Measurements from ENCODE around the gene MMP28. TPM values are rescaled to one million over a fixed set of nuclear protein-coding genes. Genes with fewer than 3 reads are reported as not detected.

The MMP28 gene
- total and polyA plus RNA-seq, 2 donors (not counting 1 experiment from before 2014, with no cell fraction given): 0.15 to 2.0 TPM

- Histone ChIP-seq H3K27me3 (replicated peaks in 1 of 4; ENCODE audit: control extremely low read depth in 1 of 4, control insufficient read depth in 3 of 4, insufficient read depth in 4 of 4, low read length in 3 of 4) (peaks cover 0 to 12% (median 0%) of the 10 kb centered on the region in 4 experiments), H3K9ac (ENCODE audit: low read length) (peak within 1 kb of the TSS; percentile 45), H3K79me2 (ENCODE audit: control insufficient read depth, insufficient read depth, low read length) (no peaks in the 10 kb centered on the region), H3K4me2 (replicated peaks; ENCODE audit: low read depth, low read length, poor library complexity, severe bottlenecking) (peak within 1 kb of the TSS; percentile 79), H3K4me1 (ENCODE audit: control insufficient read depth in 2 of 2, insufficient read depth in 2 of 2, low read length in 2 of 2) (peaks cover 9 to 11% of the 10 kb centered on the region in 2 donors), H2AFZ (ENCODE audit: insufficient read depth, low read depth, low read length, poor library complexity, severe bottlenecking) (peak within 1 kb of the TSS; percentile 21), H3K36me3 (replicated peaks in 1 of 2; ENCODE audit: control extremely low read depth in 1 of 2, control insufficient read depth in 1 of 2, extremely low read depth in 1 of 2, insufficient read depth in 2 of 2, low read length in 1 of 2) (peaks cover 3 to 4% of the 10 kb centered on the region in 2 experiments), H3K27ac (ENCODE audit: low read length in 2 of 2) (no peak within 1 kb of the TSS), H4K20me1 (ENCODE audit: control insufficient read depth, insufficient read depth, low read length, poor library complexity, severe bottlenecking) (no peaks in the 10 kb centered on the region), H3K4me3 (ENCODE audit: control extremely low read depth in 1 of 5, extremely low read depth in 1 of 5, insufficient read depth in 1 of 5, low read depth in 2 of 5, low read length in 4 of 5) (peak within 1 kb of the TSS in 3 of 5 experiments; percentile 10 to 40 (median 31)), H3K9me3 (ENCODE audit: control extremely low read depth in 1 of 3, control insufficient read depth in 2 of 3, insufficient read depth in 1 of 3, low read length in 2 of 3) (no peaks in the 10 kb centered on the region)
- H3K4me3 Mint-ChIP-seq: peak within 1 kb of the TSS; percentile 81
- POLR2A ChIA-PET: interaction anchor here (0.6 kb wide), 1 partner anchor 74 kb away, joined by 7 read pairs; no protein-coding TSS in a partner anchor
- no peak within 1 kb of the TSS for H3K27ac Mint-ChIP-seq
- ATAC-seq (ENCODE audit: low read depth) (peak; percentile 70), DNase-seq (peak; percentile 46)
- H3K27me3 Mint-ChIP-seq: peaks cover 11% of the 10 kb centered on the region
- WGBS (ENCODE audit: insufficient coverage): 12% methylated on average over 20 of the region's 44 CpGs
- TF ChIP-seq, protein P1, sequence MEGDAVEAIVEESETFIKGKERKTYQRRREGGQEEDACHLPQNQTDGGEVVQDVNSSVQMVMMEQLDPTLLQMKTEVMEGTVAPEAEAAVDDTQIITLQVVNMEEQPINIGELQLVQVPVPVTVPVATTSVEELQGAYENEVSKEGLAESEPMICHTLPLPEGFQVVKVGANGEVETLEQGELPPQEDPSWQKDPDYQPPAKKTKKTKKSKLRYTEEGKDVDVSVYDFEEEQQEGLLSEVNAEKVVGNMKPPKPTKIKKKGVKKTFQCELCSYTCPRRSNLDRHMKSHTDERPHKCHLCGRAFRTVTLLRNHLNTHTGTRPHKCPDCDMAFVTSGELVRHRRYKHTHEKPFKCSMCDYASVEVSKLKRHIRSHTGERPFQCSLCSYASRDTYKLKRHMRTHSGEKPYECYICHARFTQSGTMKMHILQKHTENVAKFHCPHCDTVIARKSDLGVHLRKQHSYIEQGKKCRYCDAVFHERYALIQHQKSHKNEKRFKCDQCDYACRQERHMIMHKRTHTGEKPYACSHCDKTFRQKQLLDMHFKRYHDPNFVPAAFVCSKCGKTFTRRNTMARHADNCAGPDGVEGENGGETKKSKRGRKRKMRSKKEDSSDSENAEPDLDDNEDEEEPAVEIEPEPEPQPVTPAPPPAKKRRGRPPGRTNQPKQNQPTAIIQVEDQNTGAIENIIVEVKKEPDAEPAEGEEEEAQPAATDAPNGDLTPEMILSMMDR (IDR thresholded peaks at IDR 0.05): no peak
- TF ChIP-seq EZH2 (IDR thresholded peaks at IDR 0.05; ENCODE audit: borderline replicate concordance, insufficient read depth, low read depth, low read length, poor library complexity, severe bottlenecking): no peak
- H3K9me3 Mint-ChIP-seq (ENCODE audit: insufficient read depth): no peaks in the 10 kb centered on the region
- peaks cover 15% of the 10 kb centered on the region for H3K4me1 Mint-ChIP-seq
- CTCF ChIA-PET: interaction anchor here (1.2 to 1.5 kb wide), 3 partner anchors 14 to 77 kb away, joined by 3 to 4 read pairs (median 3); partner anchors contain the start of gene TAF15
- intact Hi-C loops (cut with micrococcal nuclease): no loop called here
Measured at GRCh38 chr17:35731239-35731916, 64.1 kb downstream of the MMP28 start, which contains the start of gene RASL10B. Gene RASL10B, plus strand, starts transcription at chr17:35731639. Its CDS starts 3,546 bp downstream, at chr17:35735185.
